HG02973 (cell line): ENCODE results near the gene PACRG.

ENCODE experiments used
- ATAC-seq: cut with Tn5 transposase; IDR thresholded peaks from one replicate; pipeline ENCODE4 v1.9.1; 2021; ENCODE audit warnings: moderate library complexity; ENCODE audit not compliant: unreplicated experiment

The PACRG gene

GRCh38 chr6:163323274-163323673 lies 595.5 kb downstream of the PACRG start:
- ATAC-seq, result no peak

GRCh38 chr6:163323705-163324104 lies 595.9 kb downstream of the PACRG start:
- no peak for ATAC-seq

DNA sequence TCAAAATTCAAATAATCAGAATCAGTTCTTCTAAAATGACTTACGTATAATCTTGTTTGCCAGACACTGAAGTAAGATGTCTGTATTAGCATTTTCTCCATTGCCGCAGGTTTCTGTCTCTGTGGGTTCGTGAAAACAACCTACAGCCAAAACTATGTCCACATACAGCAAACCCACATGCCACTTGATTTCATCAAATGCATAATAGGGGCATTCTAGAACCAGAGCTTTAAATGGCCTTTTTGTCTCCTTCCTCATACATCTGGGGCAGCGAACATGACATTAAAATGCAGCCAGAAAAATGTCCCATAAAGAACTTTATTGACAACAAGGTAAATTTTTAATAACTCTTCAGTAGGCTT lies 596.5 kb downstream of the PACRG start:
- ATAC-seq, result no peak

DNA sequence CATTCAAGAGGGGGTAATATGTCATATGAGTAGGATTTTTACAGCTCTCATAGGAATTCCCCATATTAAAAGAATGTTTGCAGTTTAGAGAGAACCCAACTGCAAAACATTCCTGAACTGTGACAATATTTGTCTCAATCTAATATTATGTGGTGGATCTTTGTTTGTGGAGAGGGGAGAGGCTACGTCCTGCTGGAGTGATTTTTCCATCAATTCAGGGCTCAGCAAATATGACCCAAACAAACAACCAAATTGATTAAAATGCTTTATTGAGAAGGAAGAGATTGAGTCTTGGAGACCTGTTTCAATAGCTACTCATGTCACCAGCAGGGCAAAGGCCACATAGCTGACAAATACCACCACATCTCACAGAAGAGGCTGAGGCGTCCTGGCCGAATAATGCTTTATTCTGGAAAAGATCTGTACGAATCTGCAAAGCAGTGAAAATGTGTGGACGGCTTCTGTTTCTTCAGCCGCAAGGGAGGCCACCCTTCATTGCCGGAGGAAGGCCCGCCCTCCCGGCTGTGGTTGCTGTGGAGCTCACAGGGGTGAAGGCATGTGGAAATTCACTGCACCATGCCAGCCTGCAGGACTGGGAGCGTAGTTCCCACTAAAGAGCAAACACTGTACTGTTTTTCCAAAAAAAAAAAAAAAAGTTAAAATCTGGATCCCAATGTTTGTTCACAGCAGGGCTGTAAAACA lies 597.1 kb downstream of the PACRG start:
- no peak for ATAC-seq

GRCh38 chr6:163325390-163325784 lies 597.6 kb downstream of the PACRG start:
- no peak for ATAC-seq

- ATAC-seq, result no peak
These were observed 599.5 kb downstream of the PACRG start for GRCh38 chr6:163327165-163327880.

DNA sequence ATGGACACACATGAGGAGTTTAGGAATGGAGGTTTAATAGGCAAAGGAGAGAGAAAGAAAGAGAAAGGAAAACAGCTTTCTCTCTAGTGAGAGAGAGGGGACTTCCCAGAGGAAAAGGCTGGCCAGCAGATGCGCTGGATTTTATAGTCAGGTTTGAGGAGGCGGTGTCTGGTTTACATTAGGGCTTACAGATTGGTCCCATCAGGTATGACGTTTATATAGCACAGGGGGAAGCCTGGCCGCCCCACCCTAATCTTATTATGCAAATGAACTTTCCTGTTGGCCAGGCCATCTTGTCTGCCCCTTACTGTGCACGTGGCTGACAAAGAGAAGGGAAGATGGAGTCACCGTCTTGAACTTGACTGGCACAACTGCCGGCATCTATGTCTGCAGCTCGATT lies 600.1 kb downstream of the PACRG start:
- no peak for ATAC-seq

DNA sequence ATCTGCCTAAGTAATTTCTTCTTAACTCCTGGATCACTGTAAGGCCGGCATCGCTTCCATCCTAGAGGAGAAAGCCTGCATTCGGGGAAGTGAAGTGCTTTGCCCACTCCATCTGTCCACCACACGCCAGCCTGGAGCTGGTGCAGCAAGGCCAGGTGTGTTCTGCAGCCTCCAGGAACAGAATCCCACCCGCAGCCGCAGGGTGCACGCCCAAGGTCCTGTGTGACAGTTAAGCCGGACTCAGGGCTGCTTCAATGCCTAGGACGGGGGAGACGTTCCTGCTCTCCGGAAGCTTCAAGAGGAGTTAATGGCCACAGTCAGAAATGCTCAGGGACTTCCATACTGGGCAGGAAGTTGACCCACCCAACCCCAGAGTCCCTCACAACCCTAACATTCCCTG lies 600.6 kb downstream of the PACRG start:
- ATAC-seq, result no peak

- ATAC-seq, result no peak
These were observed 602.2 kb downstream of the PACRG start for GRCh38 chr6:163329991-163330390.

GRCh38 chr6:163331245-163331644 lies 603.5 kb downstream of the PACRG start:
- no peak for ATAC-seq

GRCh38 chr6:163332575-163332974 lies 604.8 kb downstream of the PACRG start:
- ATAC-seq, result no peak

DNA sequence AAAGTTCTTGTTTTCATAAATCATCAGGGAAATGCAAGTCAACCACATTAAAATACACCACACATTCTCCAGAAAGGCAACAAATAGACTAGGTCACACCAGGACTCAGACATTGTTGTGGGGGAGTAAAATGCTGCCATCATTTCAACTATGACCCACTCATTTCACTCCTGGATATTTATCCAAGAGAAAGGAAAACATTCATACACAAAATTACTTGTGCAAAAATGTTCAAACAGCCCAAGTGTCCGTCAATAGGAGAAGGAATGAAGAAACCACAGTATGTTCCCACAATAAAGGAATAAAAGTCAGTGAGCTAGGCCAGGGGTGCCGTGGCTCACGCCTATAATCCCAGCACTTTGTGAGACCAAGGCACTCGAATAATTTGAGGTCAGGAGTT lies 605.3 kb downstream of the PACRG start:
- no peak for ATAC-seq

DNA sequence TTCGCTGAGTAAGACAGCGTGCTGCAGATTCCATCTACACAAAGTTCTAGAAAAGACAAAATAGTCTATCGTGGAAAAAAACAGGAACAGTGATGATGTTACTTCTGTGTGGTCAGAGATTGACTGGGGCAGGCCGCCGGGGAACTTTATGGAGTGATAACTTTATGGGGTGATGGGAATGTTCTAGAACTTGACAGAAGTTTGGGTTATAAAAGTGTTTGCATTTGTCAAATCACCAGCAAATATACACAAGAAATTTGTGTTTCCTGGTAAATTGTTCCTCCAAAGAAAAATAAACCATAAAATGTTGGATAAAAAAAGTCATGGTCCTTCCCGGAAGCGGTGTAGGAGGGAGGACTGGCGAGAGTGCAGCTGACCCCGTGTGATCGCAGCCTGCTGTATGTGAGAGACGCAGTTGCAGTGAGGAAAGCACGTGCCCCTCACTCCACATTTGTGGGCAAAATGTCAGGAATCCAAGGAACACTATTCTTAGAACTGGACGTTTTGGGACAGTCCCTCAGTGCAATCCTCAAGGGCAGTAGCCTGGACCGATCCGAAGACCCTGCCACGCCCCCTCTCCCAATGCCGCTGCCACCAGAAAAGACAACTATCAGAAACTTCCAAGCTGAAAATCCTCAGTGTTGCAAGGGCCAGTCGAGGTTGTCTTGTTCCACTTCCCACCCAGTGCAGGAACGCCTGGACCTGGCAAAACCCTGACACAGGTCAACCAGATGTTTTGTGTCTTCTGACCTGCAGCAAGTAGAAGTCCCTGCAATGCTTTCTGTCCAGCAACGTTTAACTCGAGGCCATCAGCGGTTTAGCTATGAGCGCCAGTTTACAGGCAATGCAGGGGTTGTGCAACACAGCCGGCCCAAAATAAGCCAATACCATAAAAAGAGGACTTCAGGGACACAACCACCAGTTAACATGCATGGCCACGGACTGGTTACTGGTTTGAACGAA lies 606.2 kb downstream of the PACRG start:
- no peak for ATAC-seq

DNA sequence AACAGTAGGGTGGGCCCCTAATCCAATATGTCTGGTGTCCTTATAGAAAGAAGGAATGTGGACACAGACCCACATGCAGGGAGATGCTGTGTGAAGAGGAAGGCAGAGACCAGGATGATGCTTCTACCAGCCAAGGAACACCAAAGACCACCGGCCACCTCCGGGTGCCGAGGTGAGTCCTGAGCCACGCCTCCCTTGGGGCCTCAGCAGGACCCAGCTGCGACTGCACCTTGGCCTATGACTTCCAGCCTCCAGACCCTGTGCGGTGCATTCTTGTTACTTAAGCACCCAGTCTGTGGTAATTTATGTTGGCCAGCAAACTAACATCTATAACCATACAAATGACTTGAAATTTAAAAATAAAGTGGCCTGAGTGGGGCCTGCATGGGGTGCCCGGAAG lies 607.3 kb downstream of the PACRG start:
- no peak for ATAC-seq

- ATAC-seq, result no peak
These were observed 608.1 kb downstream of the PACRG start for GRCh38 chr6:163335671-163336545.

DNA sequence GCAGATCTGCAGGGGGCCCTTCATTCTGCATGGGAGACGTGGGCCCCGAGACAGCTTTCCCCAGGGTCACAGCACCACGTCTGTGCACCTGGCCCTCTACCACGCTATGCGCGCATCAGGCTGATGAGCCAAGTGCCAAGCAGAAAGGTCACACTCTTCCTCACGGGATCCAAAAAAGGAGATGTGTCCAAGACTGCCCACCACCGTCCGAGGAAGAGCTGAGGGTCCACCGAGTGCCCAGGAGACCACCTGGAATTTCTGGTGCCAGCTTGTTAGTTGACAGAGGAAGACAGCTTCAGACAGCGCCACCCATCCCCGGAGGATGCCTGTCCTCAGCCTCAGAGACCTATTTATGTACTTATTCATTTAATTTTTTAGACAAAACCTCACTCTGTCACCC lies 609.2 kb downstream of the PACRG start:
- no peak for ATAC-seq

GRCh38 chr6:163337958-163338357 lies 610.2 kb downstream of the PACRG start:
- no peak for ATAC-seq

DNA sequence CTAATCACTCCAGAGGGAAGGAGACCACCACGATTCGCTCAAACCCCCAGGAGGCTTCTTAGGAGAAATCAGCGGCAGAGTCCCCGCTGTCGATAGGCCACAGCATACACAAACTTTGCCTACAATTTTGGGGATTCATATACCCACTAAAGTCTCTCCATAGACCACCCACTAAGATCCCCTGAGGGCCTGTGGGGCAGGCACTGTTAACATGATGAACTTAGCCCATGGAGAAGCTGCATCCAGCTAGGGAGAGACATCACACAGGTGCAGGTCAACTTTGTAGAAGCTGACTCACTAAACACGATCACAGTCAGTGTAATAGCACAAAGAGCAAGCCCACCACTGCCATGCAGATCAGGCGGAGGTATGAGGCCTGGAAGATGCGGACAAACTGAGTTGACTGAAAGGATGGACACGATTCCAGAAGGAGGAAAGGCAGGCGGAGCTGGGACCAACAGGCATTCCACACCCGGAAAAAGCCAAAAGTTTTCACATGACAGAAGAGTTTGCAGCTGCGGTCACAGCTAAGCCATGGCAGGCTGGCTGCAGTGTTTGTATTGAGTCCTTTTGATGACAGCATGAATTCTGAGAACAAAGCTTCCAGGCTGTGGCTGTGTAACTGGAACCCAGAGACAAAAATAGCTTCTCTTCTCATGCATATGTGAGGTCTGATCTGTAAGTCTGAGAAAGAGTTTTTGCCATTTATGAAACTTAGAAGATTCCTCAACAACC lies 611.1 kb downstream of the PACRG start:
- no peak for ATAC-seq

DNA sequence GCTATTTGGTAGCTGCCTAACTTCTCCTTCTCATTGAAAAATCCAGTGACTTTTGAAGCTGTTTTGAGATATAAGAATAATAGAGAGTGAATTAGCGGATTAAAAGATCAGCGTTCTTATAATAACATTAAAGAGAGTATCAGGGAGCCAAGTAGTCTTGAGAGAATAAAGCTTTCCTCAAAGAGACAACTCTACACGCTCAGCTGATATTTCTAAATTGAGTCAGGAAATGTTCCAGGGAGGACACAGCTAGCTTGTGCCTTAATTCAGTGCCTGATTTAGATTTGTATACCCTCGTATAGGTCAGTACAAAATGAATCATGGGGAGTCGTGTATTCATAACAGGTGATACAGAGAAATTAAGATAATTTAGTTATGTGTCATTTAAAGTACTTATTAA lies 611.7 kb downstream of the PACRG start:
- no peak for ATAC-seq
